ENCODE measurements around the gene CD34. TPM values are rescaled to one million over a fixed set of nuclear protein-coding genes. Genes with fewer than 3 reads are reported as not detected.

CD34 gene
- total and polyA plus RNA-seq, 2 donors (not counting 1 experiment from before 2014, with no cell fraction given), result under 0.01 to 0.51 TPM

GRCh38 chr1:207840380-207840779, 70.5 kb downstream of the CD34 start:
- H4K20me1 ChIP-seq (ENCODE audit: control insufficient read depth, extremely low read depth, insufficient read depth, low read length), result no peaks in the 10 kb centered on the region
- H3K4me3 ChIP-seq (replicated peaks in 1 of 4; ENCODE audit: control extremely low read depth in 1 of 4, insufficient read depth in 1 of 4, low read depth in 3 of 4, low read length in 4 of 4), result no peak overlapping the region
- TF ChIP-seq EZH2 (IDR thresholded peaks at IDR 0.05; ENCODE audit: low read length, missing control alignments), result no peak
- TF ChIP-seq, protein P1, sequence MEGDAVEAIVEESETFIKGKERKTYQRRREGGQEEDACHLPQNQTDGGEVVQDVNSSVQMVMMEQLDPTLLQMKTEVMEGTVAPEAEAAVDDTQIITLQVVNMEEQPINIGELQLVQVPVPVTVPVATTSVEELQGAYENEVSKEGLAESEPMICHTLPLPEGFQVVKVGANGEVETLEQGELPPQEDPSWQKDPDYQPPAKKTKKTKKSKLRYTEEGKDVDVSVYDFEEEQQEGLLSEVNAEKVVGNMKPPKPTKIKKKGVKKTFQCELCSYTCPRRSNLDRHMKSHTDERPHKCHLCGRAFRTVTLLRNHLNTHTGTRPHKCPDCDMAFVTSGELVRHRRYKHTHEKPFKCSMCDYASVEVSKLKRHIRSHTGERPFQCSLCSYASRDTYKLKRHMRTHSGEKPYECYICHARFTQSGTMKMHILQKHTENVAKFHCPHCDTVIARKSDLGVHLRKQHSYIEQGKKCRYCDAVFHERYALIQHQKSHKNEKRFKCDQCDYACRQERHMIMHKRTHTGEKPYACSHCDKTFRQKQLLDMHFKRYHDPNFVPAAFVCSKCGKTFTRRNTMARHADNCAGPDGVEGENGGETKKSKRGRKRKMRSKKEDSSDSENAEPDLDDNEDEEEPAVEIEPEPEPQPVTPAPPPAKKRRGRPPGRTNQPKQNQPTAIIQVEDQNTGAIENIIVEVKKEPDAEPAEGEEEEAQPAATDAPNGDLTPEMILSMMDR (conservative IDR thresholded peaks at IDR 0.05 in 1 of 2, IDR thresholded peaks at IDR 0.05 in 1 of 2; ENCODE audit: low read depth in 1 of 2, low read length in 2 of 2), result no peak
- no peaks in the 10 kb centered on the region for H3K4me1 ChIP-seq (ENCODE audit: control insufficient read depth, extremely low read depth, insufficient read depth, low read length)
- no peak overlapping the region for H2AFZ ChIP-seq (ENCODE audit: low read length)
- H3K9me3 ChIP-seq (ENCODE audit: control insufficient read depth, insufficient read depth, low read depth, low read length), result no peaks in the 10 kb centered on the region
- H3K9ac ChIP-seq (ENCODE audit: insufficient read depth, low read length), result no peak overlapping the region
- H3K36me3 ChIP-seq (ENCODE audit: control insufficient read depth, insufficient read depth, low read length), result no peaks in the 10 kb centered on the region
- no peak overlapping the region for H3K4me2 ChIP-seq (ENCODE audit: extremely low read depth, insufficient read depth, low read length)
- DNase-seq (ENCODE audit: low read depth in 2 of 2), result no peak
- no peaks in the 10 kb centered on the region for H3K27me3 ChIP-seq (ENCODE audit: control insufficient read depth, insufficient read depth, low read length)
- H3K27ac ChIP-seq (ENCODE audit: insufficient read depth, low read length), result no peak overlapping the region
- peaks cover 5% of the 10 kb centered on the region for H3K79me2 ChIP-seq (ENCODE audit: control insufficient read depth, insufficient read depth, low read length)

GRCh38 chr1:207839083-207839413, 71.9 kb downstream of the CD34 start:
- no peak for TF ChIP-seq EZH2 (IDR thresholded peaks at IDR 0.05; ENCODE audit: low read length, missing control alignments)
- TF ChIP-seq, protein P1 (conservative IDR thresholded peaks at IDR 0.05 in 1 of 2, IDR thresholded peaks at IDR 0.05 in 1 of 2; ENCODE audit: low read depth in 1 of 2, low read length in 2 of 2), result no peak
- peaks cover 3% of the 10 kb centered on the region for H3K79me2 ChIP-seq (ENCODE audit: control insufficient read depth, insufficient read depth, low read length)

DNA sequence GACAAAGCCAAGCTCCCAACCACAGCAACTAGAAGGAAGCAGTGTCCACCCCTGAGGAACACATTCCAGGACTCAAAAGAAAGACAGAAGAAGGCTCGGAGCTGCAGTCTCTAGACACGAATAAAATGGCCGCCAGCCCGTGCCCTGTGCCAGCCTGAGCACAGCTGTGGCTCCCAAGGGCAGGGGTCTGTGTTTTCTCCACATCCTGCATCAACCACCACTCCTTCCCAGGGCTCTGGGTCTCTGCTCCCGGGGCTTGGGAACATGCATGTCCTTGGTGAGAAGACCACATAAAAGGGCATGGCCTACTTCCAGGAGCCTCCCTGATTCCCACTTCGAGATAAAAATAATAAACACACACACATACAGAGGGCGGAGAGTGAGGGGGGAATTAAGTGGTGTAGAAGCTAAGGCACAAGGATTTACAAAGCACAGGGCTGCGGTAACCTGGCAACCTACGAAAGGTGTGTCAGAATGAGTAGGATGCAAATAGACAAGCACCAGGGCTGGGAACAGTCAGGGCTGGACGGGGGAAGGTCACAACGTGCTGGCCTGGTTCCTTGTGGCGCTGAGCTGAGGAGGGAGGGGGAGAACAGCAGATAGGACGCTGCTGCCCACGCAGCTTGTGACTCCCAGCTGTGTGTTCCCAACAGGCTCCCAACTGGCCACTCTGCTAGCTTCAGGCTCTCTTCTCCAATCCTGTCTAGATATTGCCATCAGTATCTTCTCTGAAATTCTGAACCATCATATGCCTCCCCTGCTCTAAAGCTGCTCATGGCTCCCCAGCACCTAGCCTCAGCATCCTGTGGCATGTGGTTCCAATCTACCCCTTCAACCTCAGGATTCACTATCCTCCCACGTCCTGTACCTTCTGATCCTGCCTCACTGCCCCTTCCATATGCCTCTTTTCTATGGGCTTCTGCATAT, 72.5 kb downstream of the CD34 start:
- no peaks in the 10 kb centered on the region for H3K36me3 ChIP-seq (ENCODE audit: control insufficient read depth, insufficient read depth, low read length)
- no peaks in the 10 kb centered on the region for H3K4me1 ChIP-seq (ENCODE audit: control insufficient read depth, extremely low read depth, insufficient read depth, low read length)
- no peaks in the 10 kb centered on the region for H3K27me3 ChIP-seq (ENCODE audit: control insufficient read depth, insufficient read depth, low read length)
- H3K9ac ChIP-seq (ENCODE audit: insufficient read depth, low read length), result no peak overlapping the region
- H3K4me2 ChIP-seq (ENCODE audit: extremely low read depth, insufficient read depth, low read length), result no peak overlapping the region
- H3K27ac ChIP-seq (ENCODE audit: insufficient read depth, low read length), result no peak overlapping the region
- no peak overlapping the region for H3K4me3 ChIP-seq (replicated peaks in 1 of 4; ENCODE audit: control extremely low read depth in 1 of 4, insufficient read depth in 1 of 4, low read depth in 3 of 4, low read length in 4 of 4)
- no peak for TF ChIP-seq EZH2 (IDR thresholded peaks at IDR 0.05; ENCODE audit: low read length, missing control alignments)
- TF ChIP-seq, protein P1 (conservative IDR thresholded peaks at IDR 0.05 in 1 of 2, IDR thresholded peaks at IDR 0.05 in 1 of 2; ENCODE audit: low read depth in 1 of 2, low read length in 2 of 2), result no peak
- no peaks in the 10 kb centered on the region for H3K9me3 ChIP-seq (ENCODE audit: control insufficient read depth, insufficient read depth, low read depth, low read length)
- H3K79me2 ChIP-seq (ENCODE audit: control insufficient read depth, insufficient read depth, low read length), result peaks cover 3% of the 10 kb centered on the region
- peak overlapping the region; percentile 21 for H2AFZ ChIP-seq (ENCODE audit: low read length)
- no peaks in the 10 kb centered on the region for H4K20me1 ChIP-seq (ENCODE audit: control insufficient read depth, extremely low read depth, insufficient read depth, low read length)
- no peak for DNase-seq (ENCODE audit: low read depth in 2 of 2)

More at GRCh38 chr1:207839083-207839413, 71.9 kb downstream of the CD34 start:
- H3K4me2 ChIP-seq (ENCODE audit: extremely low read depth, insufficient read depth, low read length), result no peak overlapping the region
- no peak overlapping the region for H3K4me3 ChIP-seq (replicated peaks in 1 of 4; ENCODE audit: control extremely low read depth in 1 of 4, insufficient read depth in 1 of 4, low read depth in 3 of 4, low read length in 4 of 4)
- no peaks in the 10 kb centered on the region for H3K27me3 ChIP-seq (ENCODE audit: control insufficient read depth, insufficient read depth, low read length)
- no peak for DNase-seq (ENCODE audit: low read depth in 2 of 2)
- H3K36me3 ChIP-seq (ENCODE audit: control insufficient read depth, insufficient read depth, low read length), result no peaks in the 10 kb centered on the region
- H3K4me1 ChIP-seq (ENCODE audit: control insufficient read depth, extremely low read depth, insufficient read depth, low read length), result no peaks in the 10 kb centered on the region
- H3K9ac ChIP-seq (ENCODE audit: insufficient read depth, low read length), result no peak overlapping the region
- no peak overlapping the region for H3K27ac ChIP-seq (ENCODE audit: insufficient read depth, low read length)
- H3K9me3 ChIP-seq (ENCODE audit: control insufficient read depth, insufficient read depth, low read depth, low read length), result no peaks in the 10 kb centered on the region
- no peaks in the 10 kb centered on the region for H4K20me1 ChIP-seq (ENCODE audit: control insufficient read depth, extremely low read depth, insufficient read depth, low read length)
- no peak overlapping the region for H2AFZ ChIP-seq (ENCODE audit: low read length)
